ENCODE data around the gene PLEKHM3.

GRCh38 chr2:207771421-207771820 lies 253.9 kb downstream of the PLEKHM3 start:
- no peak for TF ChIP-seq ZNF366 (tag by site-specific recombination; conservative IDR thresholded peaks at IDR 0.05)
- TF ChIP-seq, protein P1, sequence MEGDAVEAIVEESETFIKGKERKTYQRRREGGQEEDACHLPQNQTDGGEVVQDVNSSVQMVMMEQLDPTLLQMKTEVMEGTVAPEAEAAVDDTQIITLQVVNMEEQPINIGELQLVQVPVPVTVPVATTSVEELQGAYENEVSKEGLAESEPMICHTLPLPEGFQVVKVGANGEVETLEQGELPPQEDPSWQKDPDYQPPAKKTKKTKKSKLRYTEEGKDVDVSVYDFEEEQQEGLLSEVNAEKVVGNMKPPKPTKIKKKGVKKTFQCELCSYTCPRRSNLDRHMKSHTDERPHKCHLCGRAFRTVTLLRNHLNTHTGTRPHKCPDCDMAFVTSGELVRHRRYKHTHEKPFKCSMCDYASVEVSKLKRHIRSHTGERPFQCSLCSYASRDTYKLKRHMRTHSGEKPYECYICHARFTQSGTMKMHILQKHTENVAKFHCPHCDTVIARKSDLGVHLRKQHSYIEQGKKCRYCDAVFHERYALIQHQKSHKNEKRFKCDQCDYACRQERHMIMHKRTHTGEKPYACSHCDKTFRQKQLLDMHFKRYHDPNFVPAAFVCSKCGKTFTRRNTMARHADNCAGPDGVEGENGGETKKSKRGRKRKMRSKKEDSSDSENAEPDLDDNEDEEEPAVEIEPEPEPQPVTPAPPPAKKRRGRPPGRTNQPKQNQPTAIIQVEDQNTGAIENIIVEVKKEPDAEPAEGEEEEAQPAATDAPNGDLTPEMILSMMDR (tag by site-specific recombination; IDR thresholded peaks at IDR 0.05) = no peak
- no peak for TF ChIP-seq ZNF324 (tag by site-specific recombination; IDR thresholded peaks at IDR 0.05)
- TF ChIP-seq YY1 (tag by site-specific recombination; IDR thresholded peaks at IDR 0.05) = no peak
